ENCODE measurements around the gene MARCHF7.
"Not testable (repeated sequence)": the region's sequence is repeated elsewhere in the genome, so short reads cannot be mapped to it uniquely, and the experiment has no call there.

Gene MARCHF7

GRCh38 chr2:159712143-159712928, at the start of gene MARCHF7:
TSS of gene MARCHF7 (plus strand) at chr2:159712506. CDS start at chr2:159729023, 16,517 bp downstream.
- peaks cover 44% of the 10 kb centered on the region for H4K20me1 ChIP-seq (ENCODE audit: insufficient read depth, low read length)
- H3K4me2 ChIP-seq (ENCODE audit: low read length), result peak within 1 kb of the TSS; percentile 94
- H3K4me3 ChIP-seq (ENCODE audit: low read length), result peak within 1 kb of the TSS; percentile 98
- peaks cover 23% of the 10 kb centered on the region for H3K36me3 ChIP-seq (replicated peaks; ENCODE audit: low read depth, low read length)
- H3K9ac ChIP-seq (ENCODE audit: low read length), result peak within 1 kb of the TSS; percentile 98
- H3K4me1 ChIP-seq (ENCODE audit: low read length), result peaks cover 14% of the 10 kb centered on the region
- peaks cover 51% of the 10 kb centered on the region for H3K79me2 ChIP-seq (ENCODE audit: low read length)
- H2AFZ ChIP-seq (ENCODE audit: low read depth, low read length), result peak within 1 kb of the TSS; percentile 97
- TF ChIP-seq EZH2phosphoT487 (IDR thresholded peaks at IDR 0.05; ENCODE audit: low read depth) (no peak), CTCF (IDR thresholded peaks at IDR 0.05; ENCODE audit: low read depth, low read length) (peak; percentile 70)
- no peaks in the 10 kb centered on the region for H3K27me3 ChIP-seq (ENCODE audit: low read depth, low read length)
- no peaks in the 10 kb centered on the region for H3K9me3 ChIP-seq (ENCODE audit: insufficient read depth, low read length)
- H3K27ac ChIP-seq (ENCODE audit: low read length), result peak within 1 kb of the TSS; percentile 77

GRCh38 chr2:159667423-159667822, 44.9 kb upstream of the MARCHF7 start:
- not testable (repeated sequence) for H3K79me2 ChIP-seq (ENCODE audit: low read length); H3K4me1 ChIP-seq (ENCODE audit: low read length); H3K27ac ChIP-seq (ENCODE audit: low read length); H3K4me2 ChIP-seq (ENCODE audit: low read length); H3K9ac ChIP-seq (ENCODE audit: low read length); H3K9me3 ChIP-seq (ENCODE audit: insufficient read depth, low read length); H4K20me1 ChIP-seq (ENCODE audit: insufficient read depth, low read length); H3K27me3 ChIP-seq (ENCODE audit: low read depth, low read length); H3K4me3 ChIP-seq (ENCODE audit: low read length); H3K36me3 ChIP-seq (replicated peaks; ENCODE audit: low read depth, low read length); H2AFZ ChIP-seq (ENCODE audit: low read depth, low read length)

GRCh38 chr2:159671047-159671446, 41.3 kb upstream of the MARCHF7 start:
- H3K4me2 ChIP-seq (ENCODE audit: low read length), result no peak overlapping the region
- H4K20me1 ChIP-seq (ENCODE audit: insufficient read depth, low read length), result no peaks in the 10 kb centered on the region
- no peaks in the 10 kb centered on the region for H3K79me2 ChIP-seq (ENCODE audit: low read length)
- no peak overlapping the region for H3K4me3 ChIP-seq (ENCODE audit: low read length)
- H3K27ac ChIP-seq (ENCODE audit: low read length), result no peak overlapping the region
- TF ChIP-seq EZH2phosphoT487 (IDR thresholded peaks at IDR 0.05; ENCODE audit: low read depth), result no peak
- no peak for TF ChIP-seq CTCF (IDR thresholded peaks at IDR 0.05; ENCODE audit: low read depth, low read length)
- no peaks in the 10 kb centered on the region for H3K4me1 ChIP-seq (ENCODE audit: low read length)
- no peak overlapping the region for H3K9ac ChIP-seq (ENCODE audit: low read length)
- no peak overlapping the region for H2AFZ ChIP-seq (ENCODE audit: low read depth, low read length)
- no peaks in the 10 kb centered on the region for H3K27me3 ChIP-seq (ENCODE audit: low read depth, low read length)
- H3K36me3 ChIP-seq (replicated peaks; ENCODE audit: low read depth, low read length), result no peaks in the 10 kb centered on the region
- H3K9me3 ChIP-seq (ENCODE audit: insufficient read depth, low read length), result no peaks in the 10 kb centered on the region

- Histone ChIP-seq H4K20me1 (ENCODE audit: insufficient read depth, low read length) (no peaks in the 10 kb centered on the region), H3K4me1 (ENCODE audit: low read length) (no peaks in the 10 kb centered on the region), H3K36me3 (replicated peaks; ENCODE audit: low read depth, low read length) (no peaks in the 10 kb centered on the region), H3K79me2 (ENCODE audit: low read length) (no peaks in the 10 kb centered on the region), H3K4me2 (ENCODE audit: low read length) (no peak overlapping the region), H2AFZ (ENCODE audit: low read depth, low read length) (no peak overlapping the region), H3K9me3 (ENCODE audit: insufficient read depth, low read length) (no peaks in the 10 kb centered on the region), H3K9ac (ENCODE audit: low read length) (no peak overlapping the region), H3K27me3 (ENCODE audit: low read depth, low read length) (no peaks in the 10 kb centered on the region), H3K4me3 (ENCODE audit: low read length) (no peak overlapping the region), H3K27ac (ENCODE audit: low read length) (no peak overlapping the region)
- no peak for TF ChIP-seq EZH2phosphoT487 (IDR thresholded peaks at IDR 0.05; ENCODE audit: low read depth)
- peak; percentile 41; the same call in 1 of the 2 replicates for TF ChIP-seq CTCF (IDR thresholded peaks at IDR 0.05; ENCODE audit: low read depth, low read length)
Measured at GRCh38 chr2:159677654-159678053, 34.7 kb upstream of the MARCHF7 start.

Data from OCI-LY3 (cell line).